ENCODE results near the gene ACADVL. TPM values are rescaled to one million over a fixed set of nuclear protein-coding genes. Genes with fewer than 3 reads are reported as not detected.

Gene ACADVL
- total RNA-seq, 2 donors from 2014 or later, result 589 to 593 TPM

- WGBS, result 69% methylated on average over 4 of the region's 4 CpGs
- Histone ChIP-seq H3K36me3 (peaks cover 2 to 21% of the 10 kb centered on the region in 2 donors), H3K27ac (peak overlapping the region in 1 of 2 donors; percentile 99), H3K4me3 (no peak overlapping the region), H3K27me3 (replicated peaks; ENCODE audit: insufficient read depth) (no peaks in the 10 kb centered on the region), H3K4me1 (replicated peaks) (peaks cover 15% of the 10 kb centered on the region), H3K9me3 (no peaks in the 10 kb centered on the region)
- no peak for TF ChIP-seq POLR2AphosphoS5 (IDR thresholded peaks at IDR 0.05)
- TF ChIP-seq CTCF (IDR thresholded peaks at IDR 0.05), result no peak
- TF ChIP-seq POLR2A (IDR thresholded peaks at IDR 0.05), result no peak
- intact Hi-C loops (cut with DNase I), result no loop called here
- no peak for DNase-seq (ENCODE audit: low spot score)
Observed at GRCh38 chr17:7223375-7223774, 3.6 kb downstream of the ACADVL start.

GRCh38 chr17:7224110-7224509, 4.4 kb downstream of the ACADVL start:
- WGBS, result 77% methylated on average over 10 of the region's 10 CpGs
- H3K27me3 ChIP-seq (replicated peaks; ENCODE audit: insufficient read depth), result no peaks in the 10 kb centered on the region
- peak overlapping the region in 1 of 2 donors; percentile 99 for H3K27ac ChIP-seq
- DNase-seq (ENCODE audit: low spot score), result no peak
- H3K36me3 ChIP-seq, result peaks cover 2 to 25% of the 10 kb centered on the region in 2 donors
- no peak for TF ChIP-seq POLR2AphosphoS5 (IDR thresholded peaks at IDR 0.05)
- no peak for TF ChIP-seq POLR2A (IDR thresholded peaks at IDR 0.05)
- no peak for TF ChIP-seq CTCF (IDR thresholded peaks at IDR 0.05)
- H3K4me1 ChIP-seq (replicated peaks), result peaks cover 18% of the 10 kb centered on the region
- H3K4me3 ChIP-seq, result no peak overlapping the region
- no peaks in the 10 kb centered on the region for H3K9me3 ChIP-seq
- intact Hi-C loops (cut with DNase I), result no loop called here

- H3K27ac ChIP-seq, result peak overlapping the region; percentile 57 to 99
- peaks cover 2 to 31% of the 10 kb centered on the region in 2 donors for H3K36me3 ChIP-seq
- intact Hi-C loops (cut with DNase I), result no loop called here
- H3K4me1 ChIP-seq (replicated peaks), result peaks cover 23% of the 10 kb centered on the region
- H3K27me3 ChIP-seq (replicated peaks; ENCODE audit: insufficient read depth), result no peaks in the 10 kb centered on the region
- no peak for TF ChIP-seq POLR2AphosphoS5 (IDR thresholded peaks at IDR 0.05)
- no peak for TF ChIP-seq CTCF (IDR thresholded peaks at IDR 0.05)
- no peak for TF ChIP-seq POLR2A (IDR thresholded peaks at IDR 0.05)
- no peaks in the 10 kb centered on the region for H3K9me3 ChIP-seq
- no peak for DNase-seq (ENCODE audit: low spot score)
- no peak overlapping the region for H3K4me3 ChIP-seq
- 61% methylated on average over 15 of the region's 15 CpGs for WGBS
Observed at GRCh38 chr17:7224661-7225111, 4.9 kb downstream of the ACADVL start.

- Histone ChIP-seq H3K27me3 (replicated peaks; ENCODE audit: insufficient read depth) (no peaks in the 10 kb centered on the region), H3K36me3 (peaks cover 2 to 35% of the 10 kb centered on the region in 2 donors), H3K4me3 (no peak overlapping the region), H3K9me3 (no peaks in the 10 kb centered on the region), H3K4me1 (replicated peaks) (peaks cover 20% of the 10 kb centered on the region), H3K27ac (peak overlapping the region; percentile 57 to 99)
- DNase-seq (ENCODE audit: low spot score), result no peak
- TF ChIP-seq CTCF (IDR thresholded peaks at IDR 0.05) (no peak), POLR2AphosphoS5 (IDR thresholded peaks at IDR 0.05) (no peak), POLR2A (IDR thresholded peaks at IDR 0.05) (no peak)
- intact Hi-C loops (cut with DNase I), result no loop called here
- 69% methylated on average over 21 of the region's 21 CpGs for WGBS
Observed at GRCh38 chr17:7225711-7226331, 6.1 kb downstream of the ACADVL start.
